WERI-Rb-1 (cell line): Measurements from ENCODE around the gene CD9.

Source experiments
- DNase-seq: peaks from one replicate; pipeline ENCODE4 v3.0.0-alpha.2; 2020
- H3K27ac ChIP-seq: fragments of 250-450 bp; sonication (Bioruptor Pico); 2 replicates; pipeline ENCODE4 v1.5.1; 2020; ENCODE audit warnings: mild to moderate bottlenecking, moderate library complexity
- H3K27me3 ChIP-seq: fragments of 250-450 bp; sonication (Bioruptor Pico); 2 replicates; pipeline ENCODE4 v1.5.1; 2021; ENCODE audit warnings: mild to moderate bottlenecking, low read depth, moderate library complexity; ENCODE audit not compliant: insufficient read depth, severe bottlenecking
- H3K36me3 ChIP-seq: fragments of 250-450 bp; sonication (Bioruptor Pico); 2 replicates; pipeline ENCODE4 v1.5.1; 2020; ENCODE audit warnings: mild to moderate bottlenecking, moderate library complexity
- H3K4me3 ChIP-seq: 2 replicates; pipeline ENCODE4 v1.5.1; 2011; ENCODE audit warnings: low read depth, mild to moderate bottlenecking, control low read depth, low read length
- H3K9me3 ChIP-seq: fragments of 250-450 bp; sonication (Bioruptor Pico); 2 replicates; pipeline ENCODE4 v1.5.1; 2021; ENCODE audit warnings: mild to moderate bottlenecking, moderate library complexity; ENCODE audit not compliant: severe bottlenecking
- TF ChIP-seq, protein P1 (sequence below): IDR thresholded peaks from 2 replicates; pipeline ENCODE4 v1.5.1; 2011; ENCODE audit warnings: low read depth, mild to moderate bottlenecking, control low read depth, inconsistent platforms, low read length

Gene CD9

DNA sequence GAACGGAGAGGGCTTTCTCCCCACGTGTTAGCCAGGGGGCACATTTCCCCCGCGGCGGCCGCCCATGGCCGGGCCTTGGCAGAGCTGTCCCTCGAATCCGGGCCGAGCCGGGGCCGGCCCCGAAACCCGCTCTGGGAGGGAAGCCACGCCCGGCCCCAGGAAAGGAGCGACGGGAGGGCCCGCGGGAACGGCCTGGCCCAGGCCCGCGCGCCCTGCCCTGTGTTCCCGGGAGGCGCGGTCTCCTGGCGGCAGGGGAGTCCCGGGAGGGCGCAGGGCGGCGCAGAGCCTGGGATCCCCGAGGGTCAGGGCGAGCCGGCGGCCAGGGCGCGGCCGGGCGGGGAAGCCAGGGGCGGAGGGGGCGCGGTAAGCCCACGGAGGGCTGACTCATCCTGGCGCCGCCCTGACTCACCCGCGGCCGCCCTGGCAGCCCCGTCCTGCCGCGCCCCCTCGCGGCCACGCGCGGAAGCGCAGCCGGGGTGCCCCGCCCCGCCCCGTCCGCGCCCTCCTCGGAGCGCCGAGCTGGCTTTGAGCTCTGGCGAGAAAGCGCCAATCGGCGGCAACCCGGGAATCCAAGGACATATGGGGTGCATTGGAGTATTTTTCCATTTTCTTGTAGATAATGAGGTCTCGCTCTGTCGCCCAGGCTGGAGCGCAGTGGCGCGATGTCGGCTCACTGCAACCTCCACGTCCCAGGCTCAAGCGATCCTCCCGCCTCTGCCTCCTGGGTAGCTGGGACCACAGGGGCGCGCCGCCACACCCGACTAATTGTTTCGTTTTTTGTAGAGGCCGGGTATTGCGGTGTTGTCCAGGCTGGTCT lies 78.4 kb downstream of the CD9 start:
- H3K4me3 ChIP-seq = peak overlapping the region; percentile 52
- no peaks in the 10 kb centered on the region for H3K9me3 ChIP-seq
- peak; percentile 76 for DNase-seq
- no peaks in the 10 kb centered on the region for H3K27me3 ChIP-seq
- peak overlapping the region; percentile 78 for H3K27ac ChIP-seq
- H3K36me3 ChIP-seq = no peaks in the 10 kb centered on the region
- TF ChIP-seq, protein P1, sequence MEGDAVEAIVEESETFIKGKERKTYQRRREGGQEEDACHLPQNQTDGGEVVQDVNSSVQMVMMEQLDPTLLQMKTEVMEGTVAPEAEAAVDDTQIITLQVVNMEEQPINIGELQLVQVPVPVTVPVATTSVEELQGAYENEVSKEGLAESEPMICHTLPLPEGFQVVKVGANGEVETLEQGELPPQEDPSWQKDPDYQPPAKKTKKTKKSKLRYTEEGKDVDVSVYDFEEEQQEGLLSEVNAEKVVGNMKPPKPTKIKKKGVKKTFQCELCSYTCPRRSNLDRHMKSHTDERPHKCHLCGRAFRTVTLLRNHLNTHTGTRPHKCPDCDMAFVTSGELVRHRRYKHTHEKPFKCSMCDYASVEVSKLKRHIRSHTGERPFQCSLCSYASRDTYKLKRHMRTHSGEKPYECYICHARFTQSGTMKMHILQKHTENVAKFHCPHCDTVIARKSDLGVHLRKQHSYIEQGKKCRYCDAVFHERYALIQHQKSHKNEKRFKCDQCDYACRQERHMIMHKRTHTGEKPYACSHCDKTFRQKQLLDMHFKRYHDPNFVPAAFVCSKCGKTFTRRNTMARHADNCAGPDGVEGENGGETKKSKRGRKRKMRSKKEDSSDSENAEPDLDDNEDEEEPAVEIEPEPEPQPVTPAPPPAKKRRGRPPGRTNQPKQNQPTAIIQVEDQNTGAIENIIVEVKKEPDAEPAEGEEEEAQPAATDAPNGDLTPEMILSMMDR = peak; percentile 73

DNA sequence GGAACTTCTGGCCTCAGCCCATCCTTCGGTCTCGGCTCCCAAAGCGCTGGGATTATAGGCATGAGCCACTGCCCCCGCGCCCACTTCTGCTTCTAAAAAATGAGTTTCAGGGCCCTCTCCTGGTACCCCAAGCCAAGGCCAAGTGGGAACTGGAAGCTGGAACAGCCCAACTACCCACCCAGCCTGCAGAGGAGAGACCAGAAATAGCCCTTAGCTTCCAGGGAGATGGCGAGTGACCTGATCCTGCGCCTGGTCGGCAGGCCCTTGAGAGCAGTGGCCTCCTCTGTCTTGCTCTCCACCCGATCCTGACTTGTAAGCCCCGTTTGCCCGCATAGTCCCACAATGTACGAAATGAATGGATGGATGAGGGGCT lies 79.0 kb downstream of the CD9 start:
- TF ChIP-seq, protein P1 = no peak
- no peak overlapping the region for H3K27ac ChIP-seq
- no peaks in the 10 kb centered on the region for H3K36me3 ChIP-seq
- no peak overlapping the region for H3K4me3 ChIP-seq
- H3K9me3 ChIP-seq = no peaks in the 10 kb centered on the region
- no peaks in the 10 kb centered on the region for H3K27me3 ChIP-seq
- no peak for DNase-seq

DNA sequence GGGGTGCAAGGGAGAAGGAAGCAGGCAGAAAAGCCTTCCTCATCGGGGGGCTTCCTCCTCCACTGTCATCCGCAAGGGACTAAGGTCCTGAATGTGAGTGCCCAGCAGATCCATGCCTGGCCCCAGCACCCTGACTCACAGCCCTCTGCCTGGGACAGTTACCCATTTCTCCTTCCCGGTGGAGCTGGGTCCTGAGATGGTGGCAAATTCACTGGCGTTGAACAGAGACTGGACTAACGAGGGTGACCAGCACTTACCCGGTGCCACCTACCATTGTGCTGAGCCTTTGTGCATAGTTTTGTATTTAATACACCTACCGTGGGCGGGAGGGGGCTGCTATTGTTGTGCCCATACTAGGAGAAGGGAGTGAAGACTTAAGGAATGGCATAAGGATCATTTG lies 79.4 kb downstream of the CD9 start:
- TF ChIP-seq, protein P1 = no peak
- no peak for DNase-seq
- Histone ChIP-seq H3K4me3 (no peak overlapping the region), H3K36me3 (no peaks in the 10 kb centered on the region), H3K9me3 (no peaks in the 10 kb centered on the region), H3K27ac (no peak overlapping the region), H3K27me3 (no peaks in the 10 kb centered on the region)

DNA sequence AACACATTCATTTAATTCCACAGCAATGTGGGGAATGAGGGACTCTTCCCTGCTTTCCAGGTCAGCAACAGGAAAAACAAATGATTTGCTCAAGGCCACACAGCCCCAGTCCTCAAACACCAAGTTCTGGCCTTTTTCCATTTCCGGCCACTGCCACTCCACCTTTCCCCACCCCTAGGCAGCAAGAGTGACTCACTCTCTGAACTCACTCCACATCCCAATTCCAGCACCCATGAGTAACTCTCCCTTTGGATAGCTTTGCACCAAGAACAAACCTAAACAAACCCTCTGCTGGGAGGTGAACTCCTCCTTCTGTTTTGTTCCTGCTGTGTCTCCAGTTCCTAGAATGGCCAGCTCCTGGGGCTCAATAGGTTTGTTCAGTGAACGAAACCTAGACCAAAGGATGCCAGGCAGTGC lies 79.9 kb downstream of the CD9 start:
- H3K9me3 ChIP-seq = no peaks in the 10 kb centered on the region
- H3K27me3 ChIP-seq = no peaks in the 10 kb centered on the region
- H3K27ac ChIP-seq = no peak overlapping the region
- no peaks in the 10 kb centered on the region for H3K36me3 ChIP-seq
- TF ChIP-seq, protein P1 = no peak
- DNase-seq = no peak
- no peak overlapping the region for H3K4me3 ChIP-seq

DNA sequence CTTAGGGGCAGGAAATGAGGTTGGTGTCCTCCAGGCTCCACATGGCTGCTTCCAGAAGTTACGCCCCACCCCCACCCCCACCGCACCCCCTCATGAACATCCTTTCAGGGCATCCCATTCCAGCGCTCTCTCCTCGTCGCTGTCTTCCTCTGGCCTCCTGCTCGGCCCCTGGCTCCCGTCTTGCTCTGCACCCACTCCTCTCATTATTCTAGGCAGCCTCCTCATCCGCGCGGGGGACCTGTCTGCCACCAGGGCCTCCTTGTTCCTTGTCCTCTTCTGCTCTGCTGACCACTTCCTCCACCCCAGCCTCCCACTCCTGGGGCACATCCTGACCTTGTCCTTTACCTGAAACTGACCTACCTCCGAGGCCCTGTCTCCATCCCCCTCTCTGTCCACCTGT lies 80.5 kb downstream of the CD9 start:
- DNase-seq = no peak
- TF ChIP-seq, protein P1 = no peak
- Histone ChIP-seq H3K4me3 (no peak overlapping the region), H3K9me3 (no peaks in the 10 kb centered on the region), H3K27me3 (no peaks in the 10 kb centered on the region), H3K36me3 (no peaks in the 10 kb centered on the region), H3K27ac (no peak overlapping the region)
